DOHH2 (cell line): ENCODE results near the gene IKZF2.

Experiments
- H3F3A ChIP-seq: fragments of 200-600 bp; sonication (generic), shearing (Covaris generic); 2 replicates; pipeline ENCODE4 v1.6.0; 2016; ENCODE audit warnings: antibody characterized with exemption, mild to moderate bottlenecking; ENCODE audit not compliant: control insufficient read depth, insufficient read depth
- H3K27ac ChIP-seq: fragments of 200-600 bp; sonication (generic); 2 replicates; pipeline ENCODE4 v1.5.1; 2014; ENCODE audit warnings: low read depth, mild to moderate bottlenecking, low read length, moderate library complexity
- H3K27me3 ChIP-seq: fragments of 200-600 bp; sonication (generic); 2 replicates; pipeline ENCODE4 v1.6.1; 2014; ENCODE audit warnings: mild to moderate bottlenecking, low read length, mixed read lengths; ENCODE audit not compliant: control insufficient read depth
- H3K36me3 ChIP-seq: fragments of 200-600 bp; sonication (generic); 2 replicates; pipeline ENCODE4 v1.6.1; 2014; ENCODE audit warnings: mild to moderate bottlenecking, low read length, moderate library complexity, mixed read lengths; ENCODE audit not compliant: control insufficient read depth
- H3K4me1 ChIP-seq: fragments of 200-600 bp; sonication (generic); 2 replicates; pipeline ENCODE4 v1.6.1; 2014; ENCODE audit warnings: mild to moderate bottlenecking, low read length, mixed read lengths; ENCODE audit not compliant: control insufficient read depth
- H3K4me2 ChIP-seq: fragments of 200-600 bp; sonication (generic); 2 replicates; pipeline ENCODE4 v1.6.0; 2014; ENCODE audit warnings: mild to moderate bottlenecking, low read length, moderate library complexity
- H3K4me3 ChIP-seq: fragments of 200-600 bp; sonication (generic); 2 replicates; pipeline ENCODE4 v1.5.1; 2014; ENCODE audit warnings: mild to moderate bottlenecking, low read length, mixed read lengths
- H3K79me2 ChIP-seq: fragments of 200-600 bp; sonication (generic); 2 replicates; pipeline ENCODE4 v1.6.1; 2014; ENCODE audit warnings: mild to moderate bottlenecking, low read length, mixed read lengths; ENCODE audit not compliant: control insufficient read depth
- H3K9me2 ChIP-seq: fragments of 200-600 bp; sonication (generic); replicated peaks from 2 replicates; pipeline ENCODE4 v1.6.1; 2014; ENCODE audit warnings: mild to moderate bottlenecking, low read length, mixed read lengths; ENCODE audit not compliant: control insufficient read depth
- H3K9me3 ChIP-seq: fragments of 200-600 bp; sonication (generic); 2 replicates; pipeline ENCODE4 v1.6.1; 2014; ENCODE audit warnings: antibody characterized with exemption, low read length, mixed read lengths; ENCODE audit not compliant: control insufficient read depth, insufficient read depth
- H4K20me1 ChIP-seq: fragments of 200-600 bp; sonication (generic); 2 replicates; pipeline ENCODE4 v1.6.0; 2014; ENCODE audit warnings: low read depth, mild to moderate bottlenecking, antibody characterized with exemption, low read length, moderate library complexity; ENCODE audit not compliant: control insufficient read depth, insufficient read depth
- EZH2phosphoT487 ChIP-seq: fragments of 200-600 bp; sonication (generic); IDR thresholded peaks from 2 replicates; pipeline ENCODE4 v1.6.1; 2017; ENCODE audit warnings: borderline replicate concordance, mild to moderate bottlenecking, antibody characterized with exemption, low read length, moderate library complexity, mixed read lengths
- TF ChIP-seq, protein P1 (sequence below): fragments of 200-600 bp; sonication (generic); IDR thresholded peaks from one replicate; pipeline ENCODE4 v1.5.1; 2014; ENCODE audit warnings: antibody characterized with exemption, mild to moderate bottlenecking, low read depth, low read length; ENCODE audit not compliant: poor library complexity, severe bottlenecking

The IKZF2 gene

DNA sequence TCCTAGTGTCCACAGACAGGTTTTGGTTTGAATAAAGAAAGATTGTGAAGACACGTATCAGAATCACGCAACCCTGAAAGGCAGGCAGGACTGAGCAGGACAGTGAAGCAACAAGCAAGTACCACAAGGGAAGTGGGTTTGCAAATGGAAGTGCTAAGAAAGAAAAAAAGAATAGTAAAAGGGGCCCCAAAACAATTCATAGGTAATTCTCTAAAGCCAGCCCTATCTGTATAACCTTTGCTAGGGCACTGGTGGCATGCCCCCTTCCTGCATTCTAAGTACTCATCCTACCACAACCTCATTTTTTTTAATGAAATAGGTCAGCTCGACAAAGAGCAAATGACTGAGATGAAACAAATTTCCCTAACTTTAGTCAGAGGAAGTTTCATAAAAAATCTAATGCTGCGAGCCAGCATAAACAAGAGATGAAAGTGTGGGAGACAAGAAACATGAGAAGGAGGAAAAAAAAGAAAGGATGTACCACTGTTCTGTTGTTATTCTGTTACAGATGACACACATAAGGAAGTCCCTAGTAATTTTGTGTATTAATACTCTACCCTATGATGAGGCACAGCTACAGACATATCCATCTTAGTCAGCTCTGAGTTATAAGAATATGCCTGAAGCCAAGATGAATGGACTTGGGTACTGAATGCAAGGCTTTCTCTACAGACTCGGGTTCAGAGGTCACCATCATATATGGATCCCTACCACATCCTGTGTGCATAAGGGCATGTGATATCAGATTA lies 32.2 kb downstream of the IKZF2 start:
- Histone ChIP-seq H3K4me2 (no peak overlapping the region), H3K4me1 (peaks cover 26% of the 10 kb centered on the region), H3K9me3 (no peaks in the 10 kb centered on the region), H3K4me3 (no peak overlapping the region), H4K20me1 (no peaks in the 10 kb centered on the region), H3K36me3 (no peaks in the 10 kb centered on the region), H3F3A (no peaks in the 10 kb centered on the region), H3K79me2 (peaks cover 39% of the 10 kb centered on the region), H3K9me2 (no peaks in the 10 kb centered on the region), H3K27ac (no peak overlapping the region), H3K27me3 (no peaks in the 10 kb centered on the region)
- TF ChIP-seq, protein P1, sequence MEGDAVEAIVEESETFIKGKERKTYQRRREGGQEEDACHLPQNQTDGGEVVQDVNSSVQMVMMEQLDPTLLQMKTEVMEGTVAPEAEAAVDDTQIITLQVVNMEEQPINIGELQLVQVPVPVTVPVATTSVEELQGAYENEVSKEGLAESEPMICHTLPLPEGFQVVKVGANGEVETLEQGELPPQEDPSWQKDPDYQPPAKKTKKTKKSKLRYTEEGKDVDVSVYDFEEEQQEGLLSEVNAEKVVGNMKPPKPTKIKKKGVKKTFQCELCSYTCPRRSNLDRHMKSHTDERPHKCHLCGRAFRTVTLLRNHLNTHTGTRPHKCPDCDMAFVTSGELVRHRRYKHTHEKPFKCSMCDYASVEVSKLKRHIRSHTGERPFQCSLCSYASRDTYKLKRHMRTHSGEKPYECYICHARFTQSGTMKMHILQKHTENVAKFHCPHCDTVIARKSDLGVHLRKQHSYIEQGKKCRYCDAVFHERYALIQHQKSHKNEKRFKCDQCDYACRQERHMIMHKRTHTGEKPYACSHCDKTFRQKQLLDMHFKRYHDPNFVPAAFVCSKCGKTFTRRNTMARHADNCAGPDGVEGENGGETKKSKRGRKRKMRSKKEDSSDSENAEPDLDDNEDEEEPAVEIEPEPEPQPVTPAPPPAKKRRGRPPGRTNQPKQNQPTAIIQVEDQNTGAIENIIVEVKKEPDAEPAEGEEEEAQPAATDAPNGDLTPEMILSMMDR = no peak
- no peak for TF ChIP-seq EZH2phosphoT487

DNA sequence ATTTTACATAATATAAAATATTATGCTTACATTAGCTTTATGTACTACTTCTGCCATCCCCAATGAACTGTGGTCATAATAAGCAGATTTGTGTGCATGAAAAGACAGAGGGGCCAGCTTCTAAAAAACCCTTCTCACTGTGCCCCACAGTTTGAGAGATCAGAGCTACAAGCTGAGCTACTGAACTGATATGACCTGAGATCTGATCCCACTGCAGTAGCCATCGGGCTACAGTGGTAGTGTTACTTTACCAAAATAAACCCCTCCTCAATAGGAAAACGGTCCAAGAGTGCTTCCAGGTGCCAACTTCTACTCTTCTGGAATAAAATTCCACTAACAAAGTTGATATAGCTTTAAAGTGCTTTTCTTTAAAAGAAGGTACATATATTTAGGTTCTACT lies 43.1 kb downstream of the IKZF2 start:
- Histone ChIP-seq H3K9me3 (no peaks in the 10 kb centered on the region), H3K27ac (no peak overlapping the region), H3K4me2 (no peak overlapping the region), H4K20me1 (no peaks in the 10 kb centered on the region), H3K4me3 (no peak overlapping the region), H3K27me3 (no peaks in the 10 kb centered on the region), H3K9me2 (no peaks in the 10 kb centered on the region), H3K4me1 (peaks cover 6% of the 10 kb centered on the region; the same call in 1 of the 2 replicates), H3K79me2 (peaks cover 14% of the 10 kb centered on the region; the same call in 1 of the 2 replicates), H3K36me3 (no peaks in the 10 kb centered on the region), H3F3A (no peaks in the 10 kb centered on the region)
- TF ChIP-seq, protein P1 = no peak
- no peak for TF ChIP-seq EZH2phosphoT487

DNA sequence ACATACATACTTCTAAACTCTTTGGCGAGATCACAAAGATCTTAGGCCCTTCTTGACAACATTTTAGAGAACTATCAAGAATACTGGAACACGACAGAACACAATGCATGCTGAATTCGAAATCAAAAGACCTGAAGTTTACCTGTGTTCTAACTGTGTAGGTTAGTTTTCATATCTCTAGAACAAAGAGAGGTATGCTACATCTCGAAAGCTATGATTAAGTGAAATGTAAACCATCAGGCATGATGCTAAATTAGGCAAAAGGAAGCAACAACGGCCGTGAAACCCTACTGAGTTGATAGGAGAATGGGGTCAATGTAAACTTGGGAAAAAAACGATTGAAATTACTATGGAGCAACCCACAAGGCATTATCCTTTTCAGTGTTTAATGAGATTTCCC lies 43.7 kb downstream of the IKZF2 start:
- H3K36me3 ChIP-seq = no peaks in the 10 kb centered on the region
- no peaks in the 10 kb centered on the region for H3K27me3 ChIP-seq
- no peaks in the 10 kb centered on the region for H3K9me2 ChIP-seq
- no peaks in the 10 kb centered on the region for H4K20me1 ChIP-seq
- no peaks in the 10 kb centered on the region for H3F3A ChIP-seq
- H3K27ac ChIP-seq = no peak overlapping the region
- H3K79me2 ChIP-seq = peaks cover 14% of the 10 kb centered on the region; the same call in 1 of the 2 replicates
- no peak overlapping the region for H3K4me2 ChIP-seq
- no peak overlapping the region for H3K4me3 ChIP-seq
- TF ChIP-seq, protein P1 = no peak
- no peaks in the 10 kb centered on the region for H3K9me3 ChIP-seq
- peaks cover 6% of the 10 kb centered on the region; the same call in 1 of the 2 replicates for H3K4me1 ChIP-seq
